ENCODE results near the gene MBL2. TPM values are rescaled to one million over a fixed set of nuclear protein-coding genes. Genes with fewer than 3 reads are reported as not detected.

Gene MBL2
- total RNA-seq, 1 experiment from 2014 or later: not detected

GRCh38 chr10:52820309-52820708, 47.7 kb upstream of the MBL2 start (continued):
- no peak for TF ChIP-seq PRDM15 (CRISPR knock-in tag; IDR thresholded peaks at IDR 0.05)

GRCh38 chr10:52818019-52818418, 45.4 kb upstream of the MBL2 start:
- no peaks in the 10 kb centered on the region for H3K36me3 Mint-ChIP-seq
- DNase-seq (ENCODE audit: low spot score) (no peak), ATAC-seq (peak; percentile 95)
- H3K27ac Mint-ChIP-seq: peak overlapping the region; percentile 70
- H3K4me3 Mint-ChIP-seq: no peak overlapping the region
- ChIA-PET CTCF (interaction anchor here (0.6 to 1.7 kb wide), 53 partner anchors 8 to 1983 kb away, joined by 3 to 21 read pairs (median 4); partner anchors contain the start of gene PCDH15), POLR2A (no interaction called here)
- no peaks in the 10 kb centered on the region for H3K9me3 Mint-ChIP-seq
- peaks cover 48% of the 10 kb centered on the region for H3K4me1 Mint-ChIP-seq
- TF ChIP-seq CBFB (CRISPR knock-in tag; IDR thresholded peaks at IDR 0.05; ENCODE audit: low read depth) (no peak), CTCF (IDR thresholded peaks at IDR 0.05) (peak; percentile 36; the same call in 1 of the 2 replicates)
- no peaks in the 10 kb centered on the region for H3K27me3 Mint-ChIP-seq (ENCODE audit: low read depth)

GRCh38 chr10:52814506-52814905, 41.9 kb upstream of the MBL2 start:
- CTCF ChIA-PET: no interaction called here
- peaks cover 39% of the 10 kb centered on the region for H3K4me1 Mint-ChIP-seq

More at GRCh38 chr10:52814506-52814905, 41.9 kb upstream of the MBL2 start:
- Mint-ChIP-seq H3K27ac (no peak overlapping the region), H3K9me3 (peaks cover 8% of the 10 kb centered on the region), H3K27me3 (ENCODE audit: low read depth) (no peaks in the 10 kb centered on the region), H3K4me3 (no peak overlapping the region), H3K36me3 (no peaks in the 10 kb centered on the region)
- POLR2A ChIA-PET: no interaction called here
- ATAC-seq (no peak), DNase-seq (ENCODE audit: low spot score) (no peak)
- TF ChIP-seq ATF1 (CRISPR knock-in tag; IDR thresholded peaks at IDR 0.05) (no peak), HMGA2 (CRISPR knock-in tag; IDR thresholded peaks at IDR 0.05) (no peak), OVOL2 (CRISPR knock-in tag; IDR thresholded peaks at IDR 0.05; ENCODE audit: borderline replicate concordance) (no peak), ARID4B (CRISPR knock-in tag; IDR thresholded peaks at IDR 0.05; ENCODE audit: borderline replicate concordance) (no peak), ZNF121 (CRISPR knock-in tag; IDR thresholded peaks at IDR 0.05) (no peak), FOXP1 (CRISPR knock-in tag; IDR thresholded peaks at IDR 0.05; ENCODE audit: borderline replicate concordance) (no peak), ZNF232 (CRISPR knock-in tag; IDR thresholded peaks at IDR 0.05) (no peak), GRHL2 (CRISPR knock-in tag; IDR thresholded peaks at IDR 0.05; ENCODE audit: insufficient replicate concordance, severe bottlenecking) (no peak), ERG (CRISPR knock-in tag; IDR thresholded peaks at IDR 0.05) (no peak), ZNF263 (CRISPR knock-in tag; IDR thresholded peaks at IDR 0.05; ENCODE audit: low read depth) (no peak), EMX1 (CRISPR knock-in tag; IDR thresholded peaks at IDR 0.05) (no peak), RORB (CRISPR knock-in tag; IDR thresholded peaks at IDR 0.05) (no peak), ZNF671 (CRISPR knock-in tag; IDR thresholded peaks at IDR 0.05) (no peak), ZBTB21 (CRISPR knock-in tag; IDR thresholded peaks at IDR 0.05; ENCODE audit: borderline replicate concordance) (no peak), FOXJ3 (CRISPR knock-in tag; IDR thresholded peaks at IDR 0.05; ENCODE audit: borderline replicate concordance) (no peak), KAT7 (CRISPR knock-in tag; IDR thresholded peaks at IDR 0.05; ENCODE audit: borderline replicate concordance) (no peak), NR2C2 (CRISPR knock-in tag; IDR thresholded peaks at IDR 0.05) (no peak)

Data from WTC11 (cell line).